HCT116 (cell line): ENCODE measurements around the gene COL20A1. TPM values are rescaled to one million over a fixed set of nuclear protein-coding genes. Genes with fewer than 3 reads are reported as not detected.

Experiments
- ATAC-seq: fragments of 200-7000 bp; cut with Tn5 transposase; 2 replicates; pipeline ENCODE4 v1.9.1; 2020; ENCODE audit warnings: mild to moderate bottlenecking, moderate library complexity
- BruUV-seq: library from RNA; stranded (reverse); fragments of 400-500 nt; replicated peaks from 2 replicates; lab custom pipeline; 2021; lab: Mats Ljungman, UMichigan
- CTCF ChIA-PET: fragments of 300-600 bp; sonication (Branson Sonifier 250); formaldehyde crosslinking; loops from one replicate; lab custom pipeline; 2021; ENCODE audit warnings: antibody characterized with exemption; lab: Charles Lee
- POLR2A ChIA-PET: fragments of 300-600, 350-600 bp; sonication (Branson Sonifier 250); formaldehyde crosslinking; loops from one replicate; lab custom pipeline; 2021; ENCODE audit warnings: antibody characterized with exemption; lab: Charles Lee
- RAD21 ChIA-PET, 2 experiments: fragments of 300-600 bp; sonication (Branson Sonifier 250); formaldehyde crosslinking; loops; one replicate each; lab custom pipeline; 2023; ENCODE audit warnings: low total read pairs in 2 of 2; ENCODE audit not compliant: uncharacterized antibody in 2 of 2, unreplicated experiment in 2 of 2, low non-redundant PET in 1 of 2; lab: Charles Lee
- DNase-seq: peaks from one replicate; pipeline ENCODE4 v3.0.0-alpha.2; 2010; ENCODE audit warnings: low read depth, low spot score
- H2AFZ ChIP-seq: fragments of 200-600 bp; shearing (Covaris generic), sonication (generic); 2 replicates; pipeline ENCODE4 v1.6.1; 2017; ENCODE audit warnings: low read depth, mixed run types, mixed read lengths, antibody characterized with exemption, low read length; ENCODE audit not compliant: poor library complexity, severe bottlenecking
- H3K27ac ChIP-seq: 2 replicates; pipeline ENCODE4 v1.5.1; 2012; ENCODE audit warnings: low read depth, low read length
- H3K27me3 ChIP-seq: fragments of 200-600 bp; sonication (generic); 2 replicates; pipeline ENCODE4 v1.6.1; 2016; ENCODE audit warnings: mixed run types, low read length, mixed read lengths; ENCODE audit not compliant: insufficient read depth
- H3K36me3 ChIP-seq, 2 experiments: fragments of 200-500 bp in 1 of 2; fragments of 200-600 bp in 1 of 2; sonication (Bioruptor generic) in 1 of 2; sonication (generic) in 1 of 2; 2 replicates each; pipeline versions ENCODE4 v1.5.1 to v1.6.1; 2014 to 2016; ENCODE audit warnings: low read length in 2 of 2, inconsistent platforms in 1 of 2, mixed read lengths in 1 of 2, mixed run types in 1 of 2; ENCODE audit not compliant: insufficient read depth in 2 of 2, control insufficient read depth in 1 of 2
- H3K4me1 ChIP-seq, 2 experiments: fragments of 200-600 bp in 1 of 2; sonication (generic) in 1 of 2; 2 replicates each; pipeline versions ENCODE4 v1.5.1 to v1.6.1; 2012 to 2017; ENCODE audit warnings: low read length in 2 of 2, inconsistent platforms in 1 of 2, mild to moderate bottlenecking in 1 of 2, mixed read lengths in 1 of 2, mixed run types in 1 of 2, moderate library complexity in 1 of 2; ENCODE audit not compliant: insufficient read depth in 2 of 2, control insufficient read depth in 1 of 2
- H3K4me2 ChIP-seq: fragments of 200-600 bp; sonication (generic); 2 replicates; pipeline ENCODE4 v1.6.1; 2017; ENCODE audit warnings: mixed run types, low read length, mixed read lengths
- H3K4me3 ChIP-seq, 2 experiments: fragments of 200-600 bp in 1 of 2; sonication (generic) in 1 of 2; replicated peaks in 1 of 2; 2 replicates each; pipeline ENCODE4 v1.5.1; 2011 to 2016; ENCODE audit warnings: low read length in 2 of 2, control low read depth in 1 of 2, low read depth in 1 of 2, mild to moderate bottlenecking in 1 of 2, mixed read lengths in 1 of 2, mixed run types in 1 of 2
- H3K79me2 ChIP-seq: fragments of 200-600 bp; sonication (generic); 2 replicates; pipeline ENCODE4 v1.6.1; 2017; ENCODE audit warnings: mild to moderate bottlenecking, mixed run types, low read length, moderate library complexity, mixed read lengths; ENCODE audit not compliant: insufficient read depth
- H3K9ac ChIP-seq: fragments of 200-600 bp; sonication (generic); 2 replicates; pipeline ENCODE4 v1.6.1; 2016; ENCODE audit warnings: low read length, mixed read lengths
- H3K9me2 ChIP-seq: fragments of 200-600 bp; sonication (generic), shearing (Covaris generic); 2 replicates; pipeline ENCODE4 v1.6.1; 2017; ENCODE audit warnings: mixed run types, mild to moderate bottlenecking, moderate library complexity; ENCODE audit not compliant: insufficient read depth
- H3K9me3 ChIP-seq, 2 experiments: fragments of 200-500 bp in 1 of 2; fragments of 200-600 bp in 1 of 2; sonication (Bioruptor generic) in 1 of 2; sonication (generic) in 1 of 2; 2 replicates each; pipeline ENCODE4 v1.6.1; 2014 to 2017; ENCODE audit warnings: low read length in 2 of 2, mixed read lengths in 2 of 2, inconsistent platforms in 1 of 2, low read depth in 1 of 2, mild to moderate bottlenecking in 1 of 2, mixed run types in 1 of 2, moderate library complexity in 1 of 2; ENCODE audit not compliant: control insufficient read depth in 1 of 2, insufficient read depth in 1 of 2
- H4K20me1 ChIP-seq: fragments of 200-600 bp; sonication (generic), shearing (Covaris generic); 2 replicates; pipeline ENCODE4 v1.6.1; 2017; ENCODE audit warnings: mixed run types, mild to moderate bottlenecking, moderate library complexity; ENCODE audit not compliant: insufficient read depth
- ATF3 ChIP-seq: IDR thresholded peaks from 2 replicates; pipeline ENCODE4 v1.6.1; 2012
- CBX3 ChIP-seq: IDR thresholded peaks from 2 replicates; pipeline ENCODE4 v1.6.1; 2012; ENCODE audit warnings: low read depth
- CEBPB ChIP-seq: IDR thresholded peaks from 2 replicates; pipeline ENCODE4 v1.6.1; 2012; ENCODE audit warnings: low read depth
- EGR1 ChIP-seq: IDR thresholded peaks from 2 replicates; pipeline ENCODE4 v1.6.1; 2012; ENCODE audit warnings: low read depth
- ELF1 ChIP-seq: IDR thresholded peaks from 2 replicates; pipeline ENCODE4 v1.6.1; 2012; ENCODE audit warnings: low read depth, borderline replicate concordance
- EZH2 ChIP-seq: fragments of 200-600 bp; sonication (generic); IDR thresholded peaks from 2 replicates; pipeline ENCODE4 v1.6.1; 2017; ENCODE audit warnings: antibody characterized with exemption, mixed run types
- FOSL1 ChIP-seq: IDR thresholded peaks from 2 replicates; pipeline ENCODE4 v1.6.1; 2012; ENCODE audit warnings: low read depth
- MAX ChIP-seq: IDR thresholded peaks from 2 replicates; pipeline ENCODE4 v1.6.1; 2012
- POLR2A ChIP-seq: IDR thresholded peaks from 2 replicates; pipeline ENCODE4 v1.7.0; 2011; ENCODE audit warnings: borderline replicate concordance; ENCODE audit not compliant: insufficient read depth, insufficient read length; ENCODE audit errors: extremely low read depth
- RAD21 ChIP-seq: IDR thresholded peaks from 2 replicates; pipeline ENCODE4 v1.6.1; 2012; ENCODE audit warnings: low read depth, mild to moderate bottlenecking
- SRF ChIP-seq: IDR thresholded peaks from 2 replicates; pipeline ENCODE4 v1.6.1; 2012; ENCODE audit warnings: low read depth
- ZFX ChIP-seq: fragments of 450-650 bp; IDR thresholded peaks from 2 replicates; pipeline ENCODE4 v1.6.1; 2017
- ZNF274 ChIP-seq: fragments of 200-500 bp; sonication (Bioruptor generic); IDR thresholded peaks from 2 replicates; pipeline ENCODE4 v1.6.1; 2014; ENCODE audit warnings: mild to moderate bottlenecking, low read depth, low read length, inconsistent platforms
- intact Hi-C: fragments of 100-400 bp; cut with micrococcal nuclease; formaldehyde crosslinking; loops from 2 replicates; pipeline ENCODE4 v1.10.0; 2022
- total RNA-seq: library from RNA; stranded (reverse); gene quantifications from one replicate; pipeline ENCODE4 v1.2.1, GENCODE V29; 2021; ENCODE audit not compliant: unreplicated experiment

The COL20A1 gene
- total RNA-seq, 1 experiment from 2014 or later = 0.34 TPM

GRCh38 chr20:63260521-63260920 lies 32.5 kb upstream of the COL20A1 start:
- DNase-seq (no peak), ATAC-seq (no peak)
- Histone ChIP-seq H3K9me2 (no peaks in the 10 kb centered on the region), H3K27me3 (no peaks in the 10 kb centered on the region), H3K36me3 (no peaks in the 10 kb centered on the region), H3K27ac (no peak overlapping the region), H3K4me3 (no peak overlapping the region), H2AFZ (no peak overlapping the region), H3K4me2 (no peak overlapping the region), H3K9me3 (no peaks in the 10 kb centered on the region), H3K79me2 (no peaks in the 10 kb centered on the region), H3K4me1 (no peaks in the 10 kb centered on the region), H3K9ac (no peak overlapping the region), H4K20me1 (no peaks in the 10 kb centered on the region)
- intact Hi-C loops = no loop called here
- no peak for TF ChIP-seq ZFX
- no peak for TF ChIP-seq SRF
- no peak for TF ChIP-seq ZNF274
- no peak for TF ChIP-seq ATF3
- TF ChIP-seq ELF1 = no peak
- no peak for TF ChIP-seq CEBPB
- TF ChIP-seq EZH2 = no peak
- no peak for TF ChIP-seq MAX
- TF ChIP-seq POLR2A = no peak
- TF ChIP-seq RAD21 = no peak
- no peak for TF ChIP-seq EGR1
- TF ChIP-seq FOSL1 = no peak
- no peak for TF ChIP-seq CBX3
- ChIA-PET CTCF (no interaction called here), RAD21 (no interaction called here), POLR2A (no interaction called here)
- no TSS peak for BruUV-seq
